Kidney (tissue), 14 donors: ENCODE measurements around the gene PANK2. TPM values are rescaled to one million over a fixed set of nuclear protein-coding genes. Genes with fewer than 3 reads are reported as not detected.

Experiments used
- DNase-seq, 5 donors: peaks; one replicate each; pipeline ENCODE4 v3.0.0-alpha.2; 2013 to 2020
- FAIRE-seq: peaks from 2 replicates; lab custom pipeline; 2012; peaks lifted over from hg19 to GRCh38; lab: Jason Lieb, UNC
- H3K27ac ChIP-seq, 2 donors: one replicate each; pipeline ENCODE4 v1.7.0; 2013; ENCODE audit warnings: low read depth in 2 of 2, low read length in 2 of 2, inconsistent platforms in 1 of 2
- H3K27me3 ChIP-seq: one replicate; pipeline ENCODE4 v1.7.1; 2013; ENCODE audit warnings: low read length, inconsistent platforms; ENCODE audit not compliant: control insufficient read depth, insufficient read depth
- H3K36me3 ChIP-seq, 3 donors: one replicate each; pipeline versions ENCODE4 v1.7.0 to v1.7.1; 2013; ENCODE audit warnings: low read length in 3 of 3, control low read depth in 1 of 3, inconsistent platforms in 1 of 3; ENCODE audit not compliant: insufficient read depth in 3 of 3, control insufficient read depth in 2 of 3
- H3K4me1 ChIP-seq, 3 donors: one replicate each; pipeline versions ENCODE4 v1.7.0 to v1.7.1; 2013; ENCODE audit warnings: low read length in 3 of 3, inconsistent platforms in 1 of 3, low read depth in 1 of 3; ENCODE audit not compliant: control insufficient read depth in 2 of 3, insufficient read depth in 2 of 3
- H3K4me3 ChIP-seq, 3 donors: one replicate each; pipeline versions ENCODE4 v1.7.0 to v1.8.1; 2013; ENCODE audit warnings: low read length in 3 of 3, control low read depth in 1 of 3, inconsistent platforms in 1 of 3
- H3K9ac ChIP-seq, 3 donors: one replicate each; pipeline versions ENCODE4 v1.7.0 to v1.7.1; 2013; ENCODE audit warnings: low read length in 3 of 3, control low read depth in 1 of 3, inconsistent platforms in 1 of 3
- H3K9me3 ChIP-seq, 3 donors: one replicate each; pipeline versions ENCODE4 v1.7.0 to v1.7.1; 2013; ENCODE audit warnings: low read length in 3 of 3, control low read depth in 1 of 3, inconsistent platforms in 1 of 3; ENCODE audit not compliant: control insufficient read depth in 2 of 3, insufficient read depth in 1 of 3
- intact Hi-C: fragments of 100-400 bp; cut with DNase I; formaldehyde crosslinking; loops from one replicate; pipeline ENCODE4 v1.11.1; 2022
- polyA plus RNA-seq: library from polyadenylated mRNA; stranded (reverse); fragments of 350-450 nt; fragmentation: Illumina TruSeq; extraction: RNeasy Lipid Tissue Mini Kit (QIAGEN cat#74804); gene quantifications from one replicate; pipeline ENCODE4 v1.2.3, GENCODE V29; 2014; ENCODE audit warnings: low read depth, low replicate concordance; ENCODE audit not compliant: insufficient read depth
- total RNA-seq: library from RNA; stranded (reverse); fragmentation: NEBNext Ultra II Directional; extraction: Animal tissue kit (Norgen Biotek cat#: 25700); gene quantifications from one replicate; pipeline ENCODE4 v1.2.1, GENCODE V29; 2021
- TF ChIP-seq, protein P1 (sequence below): IDR thresholded peaks from 3 replicates; pipeline ENCODE4 v1.5.1; 2012; ENCODE audit warnings: mild to moderate bottlenecking, moderate library complexity, borderline replicate concordance; ENCODE audit not compliant: insufficient read depth; ENCODE audit errors: extremely low read depth
- donor health status: control.
- donor health status: control.
- donor health status: control.
- donor health status: control.
- donor health status: control.
- donor health status: DM: yes; HTN: yes; CAD: no.
- donor health status: Normal renal cell carcinoma (clear cell type).

Gene PANK2
- total and polyA plus RNA-seq, 2 donors from 2014 or later = 26.8 to 44.9 TPM

DNA sequence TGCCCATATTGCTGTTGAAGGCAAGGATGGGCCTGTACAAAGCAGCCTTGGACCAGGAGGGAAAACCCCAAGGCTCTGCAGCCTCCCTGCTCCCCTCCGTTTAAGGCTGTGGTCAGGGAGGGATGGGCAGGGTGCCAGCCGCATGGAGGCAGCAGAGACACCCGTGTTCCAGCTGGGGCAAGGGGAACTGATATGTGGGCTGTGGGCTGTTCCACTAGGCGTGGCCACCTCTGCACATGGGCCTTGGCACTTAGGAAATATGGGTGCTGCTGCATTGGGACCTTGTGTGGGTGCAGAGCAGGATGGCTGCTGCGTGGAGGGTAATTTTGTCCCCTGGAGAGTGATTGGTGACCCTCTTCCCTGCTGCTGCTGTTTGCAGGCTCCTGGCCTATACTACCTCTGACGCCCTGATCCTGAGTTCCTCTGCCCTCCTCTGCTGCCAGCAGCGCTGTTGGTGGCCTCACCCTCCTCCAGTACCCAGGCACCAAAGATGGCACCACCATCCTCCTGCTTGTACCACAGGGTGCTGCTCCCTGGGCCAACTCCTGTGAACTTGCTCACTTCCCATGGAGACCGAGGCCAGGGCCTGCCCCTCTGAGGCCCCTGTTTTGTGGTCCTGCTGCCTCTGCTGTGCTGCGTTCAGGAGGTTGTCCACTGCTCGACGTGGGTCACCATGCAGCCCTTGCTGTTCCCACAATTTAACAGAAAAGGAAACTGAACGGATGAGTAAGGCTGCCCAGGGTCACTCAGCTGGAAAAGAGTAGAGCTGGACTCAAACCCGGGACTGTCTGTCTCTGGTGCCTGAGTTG lies 35.3 kb downstream of the PANK2 start:
- H3K27me3 ChIP-seq = no peaks in the 10 kb centered on the region
- intact Hi-C loops = no loop called here
- TF ChIP-seq, protein P1, sequence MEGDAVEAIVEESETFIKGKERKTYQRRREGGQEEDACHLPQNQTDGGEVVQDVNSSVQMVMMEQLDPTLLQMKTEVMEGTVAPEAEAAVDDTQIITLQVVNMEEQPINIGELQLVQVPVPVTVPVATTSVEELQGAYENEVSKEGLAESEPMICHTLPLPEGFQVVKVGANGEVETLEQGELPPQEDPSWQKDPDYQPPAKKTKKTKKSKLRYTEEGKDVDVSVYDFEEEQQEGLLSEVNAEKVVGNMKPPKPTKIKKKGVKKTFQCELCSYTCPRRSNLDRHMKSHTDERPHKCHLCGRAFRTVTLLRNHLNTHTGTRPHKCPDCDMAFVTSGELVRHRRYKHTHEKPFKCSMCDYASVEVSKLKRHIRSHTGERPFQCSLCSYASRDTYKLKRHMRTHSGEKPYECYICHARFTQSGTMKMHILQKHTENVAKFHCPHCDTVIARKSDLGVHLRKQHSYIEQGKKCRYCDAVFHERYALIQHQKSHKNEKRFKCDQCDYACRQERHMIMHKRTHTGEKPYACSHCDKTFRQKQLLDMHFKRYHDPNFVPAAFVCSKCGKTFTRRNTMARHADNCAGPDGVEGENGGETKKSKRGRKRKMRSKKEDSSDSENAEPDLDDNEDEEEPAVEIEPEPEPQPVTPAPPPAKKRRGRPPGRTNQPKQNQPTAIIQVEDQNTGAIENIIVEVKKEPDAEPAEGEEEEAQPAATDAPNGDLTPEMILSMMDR = no peak
- no peaks in the 10 kb centered on the region for H3K9me3 ChIP-seq
- peaks cover 0 to 10% (median 4%) of the 10 kb centered on the region in 3 donors for H3K4me1 ChIP-seq
- H3K4me3 ChIP-seq = no peak overlapping the region
- H3K36me3 ChIP-seq = peaks cover 2 to 26% (median 14%) of the 10 kb centered on the region in 3 donors
- no peak overlapping the region for H3K27ac ChIP-seq
- DNase-seq (peak in 1 of 5 donors; percentile 45), FAIRE-seq (no peak)
- H3K9ac ChIP-seq = no peak overlapping the region

DNA sequence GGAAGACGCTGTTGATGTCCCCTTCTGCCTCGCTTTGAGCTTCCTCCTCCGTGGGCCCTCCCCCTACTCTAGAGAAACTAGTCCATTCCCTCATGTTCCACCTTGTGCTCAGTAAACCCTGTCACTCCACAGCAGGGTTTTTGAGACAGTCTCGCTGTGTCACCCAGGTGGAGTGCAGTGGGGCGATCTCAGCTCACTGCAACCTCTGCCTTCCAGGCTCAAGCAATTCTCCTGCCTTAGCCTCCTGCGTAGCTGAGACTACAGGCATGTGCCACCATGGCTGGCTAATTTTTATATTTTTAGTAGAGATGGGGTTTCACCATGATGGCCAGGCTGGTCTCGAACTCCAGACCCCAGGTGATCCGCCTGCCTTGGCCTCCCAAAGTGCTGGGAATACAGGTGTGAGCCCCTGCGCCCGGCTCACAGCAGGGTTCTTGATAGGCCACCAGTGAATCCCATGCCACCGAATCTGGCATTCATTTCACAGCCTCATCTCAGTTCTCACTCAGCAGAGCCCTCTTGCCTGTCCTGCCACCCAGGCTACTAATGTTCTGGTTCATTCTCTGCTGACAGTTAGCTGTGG lies 36.0 kb downstream of the PANK2 start:
- H3K4me3 ChIP-seq = no peak overlapping the region
- TF ChIP-seq, protein P1 = no peak
- FAIRE-seq (no peak), DNase-seq (peak in 1 of 5 donors; percentile 55)
- H3K9me3 ChIP-seq = no peaks in the 10 kb centered on the region
- peaks cover 0 to 15% (median 5%) of the 10 kb centered on the region in 3 donors for H3K4me1 ChIP-seq
- no peaks in the 10 kb centered on the region for H3K27me3 ChIP-seq
- intact Hi-C loops = no loop called here
- H3K27ac ChIP-seq = no peak overlapping the region
- no peak overlapping the region for H3K9ac ChIP-seq
- peaks cover 2 to 26% (median 14%) of the 10 kb centered on the region in 3 donors for H3K36me3 ChIP-seq

DNA sequence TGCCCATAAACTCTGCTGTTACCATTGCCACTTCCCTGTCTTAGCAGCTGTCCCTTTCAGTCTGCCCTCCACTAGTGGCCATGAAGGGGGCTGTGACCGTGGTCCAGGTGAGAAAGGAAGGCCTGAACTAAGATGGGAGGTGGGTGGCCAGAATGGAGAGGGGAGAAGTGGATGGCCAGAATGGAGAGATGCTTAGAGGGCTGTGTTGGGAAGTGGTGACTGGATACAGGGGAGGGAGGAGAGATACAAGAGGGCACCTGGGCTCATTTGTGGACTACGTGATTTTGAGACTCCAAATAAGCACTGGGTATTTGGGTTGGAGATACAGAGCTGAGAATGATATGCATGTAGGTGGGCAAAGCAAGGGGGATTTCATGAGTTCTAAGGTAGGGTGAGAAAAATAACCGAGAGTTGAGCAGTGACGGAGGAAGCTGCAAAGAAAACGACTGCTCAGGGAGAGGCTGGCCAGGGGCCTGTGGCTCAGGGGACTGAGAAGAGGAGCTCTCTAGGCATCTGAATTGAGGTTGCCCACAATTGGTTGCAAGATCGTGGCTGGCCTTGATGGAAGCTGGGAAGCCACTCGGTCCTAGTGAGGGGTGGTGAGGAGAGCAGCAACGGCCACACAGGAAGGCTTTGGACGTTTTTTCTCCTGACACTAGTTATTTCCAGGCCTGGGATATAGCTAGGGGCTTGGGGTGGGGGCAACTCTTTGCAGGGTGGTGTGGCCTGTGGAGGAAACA lies 36.9 kb downstream of the PANK2 start:
- Histone ChIP-seq H3K9me3 (no peaks in the 10 kb centered on the region), H3K4me3 (no peak overlapping the region), H3K9ac (no peak overlapping the region), H3K27ac (no peak overlapping the region), H3K27me3 (no peaks in the 10 kb centered on the region), H3K4me1 (peaks cover 0 to 23% (median 12%) of the 10 kb centered on the region in 3 donors), H3K36me3 (peaks cover 2 to 26% (median 14%) of the 10 kb centered on the region in 3 donors)
- no peak for FAIRE-seq
- DNase-seq = no peak
- TF ChIP-seq, protein P1 = no peak
- intact Hi-C loops = no loop called here
